Mesothelial cell of epicardium (in vitro differentiated cells): ENCODE results near the gene CHI3L1. TPM values are rescaled to one million over a fixed set of nuclear protein-coding genes. Genes with fewer than 3 reads are reported as not detected.

ENCODE experiments used
- DNase-seq, 2 experiments: peaks; one replicate each; pipeline ENCODE4 v3.0.0; 2021; ENCODE audit warnings: low spot score in 2 of 2; ENCODE audit not compliant: unreplicated experiment in 2 of 2
- H3K27ac Mint-ChIP-seq: 2 replicates; pipeline ENCODE4 v1.8.0; 2021; ENCODE audit warnings: mixed read lengths
- H3K27me3 Mint-ChIP-seq: 2 replicates; pipeline ENCODE4 v1.8.0; 2021; ENCODE audit warnings: low read depth, mixed read lengths
- H3K36me3 Mint-ChIP-seq: 2 replicates; pipeline ENCODE4 v1.8.0; 2021; ENCODE audit warnings: mixed read lengths
- H3K4me1 Mint-ChIP-seq: 2 replicates; pipeline ENCODE4 v1.8.0; 2021; ENCODE audit warnings: mixed read lengths
- H3K4me3 Mint-ChIP-seq: 2 replicates; pipeline ENCODE4 v1.8.0; 2021; ENCODE audit warnings: mild to moderate bottlenecking, moderate library complexity, mixed read lengths
- H3K9me3 Mint-ChIP-seq: 2 replicates; pipeline ENCODE4 v1.8.0; 2021; ENCODE audit warnings: mixed read lengths
- CTCF ChIP-seq: fragments of 200-600 bp; sonication (generic); IDR thresholded peaks from one replicate; pipeline ENCODE4 v1.5.0; 2021; ENCODE audit warnings: antibody characterized with exemption; ENCODE audit not compliant: unreplicated experiment
- total RNA-seq: library from RNA; stranded (reverse); gene quantifications from 3 replicates; pipeline ENCODE4 v1.2.1, GENCODE V29; 2021

CHI3L1 gene
- total RNA-seq, 1 donor from 2014 or later: 0.22 TPM

- Mint-ChIP-seq H3K4me1 (no peaks in the 10 kb centered on the region), H3K9me3 (no peaks in the 10 kb centered on the region), H3K27me3 (peaks cover 11% of the 10 kb centered on the region), H3K4me3 (no peak overlapping the region), H3K27ac (no peak overlapping the region), H3K36me3 (no peaks in the 10 kb centered on the region)
- DNase-seq: no peak
- TF ChIP-seq CTCF: no peak
These were observed 25.3 kb upstream of the CHI3L1 start for GRCh38 chr1:203211812-203212211.

- H3K4me3 Mint-ChIP-seq: no peak overlapping the region
These were observed 24.5 kb upstream of the CHI3L1 start for GRCh38 chr1:203210988-203211387.

GRCh38 chr1:203210350-203210749 is 23.8 kb upstream of the CHI3L1 start:
- Mint-ChIP-seq H3K36me3 (no peaks in the 10 kb centered on the region), H3K4me3 (no peak overlapping the region), H3K4me1 (peaks cover 7% of the 10 kb centered on the region), H3K9me3 (no peaks in the 10 kb centered on the region), H3K27ac (no peak overlapping the region), H3K27me3 (peaks cover 6% of the 10 kb centered on the region)
- DNase-seq: no peak
- TF ChIP-seq CTCF: no peak

More at GRCh38 chr1:203210988-203211387, 24.5 kb upstream of the CHI3L1 start:
- Mint-ChIP-seq H3K27ac (no peak overlapping the region), H3K9me3 (no peaks in the 10 kb centered on the region), H3K4me1 (peaks cover 7% of the 10 kb centered on the region), H3K27me3 (peaks cover 6% of the 10 kb centered on the region), H3K36me3 (no peaks in the 10 kb centered on the region)
- TF ChIP-seq CTCF: no peak
- DNase-seq: no peak

- H3K27me3 Mint-ChIP-seq: peaks cover 3% of the 10 kb centered on the region
- peaks cover 7% of the 10 kb centered on the region for H3K4me1 Mint-ChIP-seq
- no peaks in the 10 kb centered on the region for H3K9me3 Mint-ChIP-seq
- no peak for TF ChIP-seq CTCF
- no peak overlapping the region for H3K4me3 Mint-ChIP-seq
- no peak overlapping the region for H3K27ac Mint-ChIP-seq
- H3K36me3 Mint-ChIP-seq: no peaks in the 10 kb centered on the region
- no peak for DNase-seq
These were observed 21.7 kb upstream of the CHI3L1 start for GRCh38 chr1:203208181-203208580.

- DNase-seq: no peak
- no peak overlapping the region for H3K4me3 Mint-ChIP-seq
- H3K27ac Mint-ChIP-seq: no peak overlapping the region
- peaks cover 3% of the 10 kb centered on the region for H3K27me3 Mint-ChIP-seq
- no peaks in the 10 kb centered on the region for H3K36me3 Mint-ChIP-seq
- H3K4me1 Mint-ChIP-seq: peaks cover 9% of the 10 kb centered on the region
- no peaks in the 10 kb centered on the region for H3K9me3 Mint-ChIP-seq
- no peak for TF ChIP-seq CTCF
These were observed 21.2 kb upstream of the CHI3L1 start for GRCh38 chr1:203207751-203208150.

GRCh38 chr1:203206129-203206687 is 19.7 kb upstream of the CHI3L1 start:
- peaks cover 9% of the 10 kb centered on the region for H3K4me1 Mint-ChIP-seq
- no peaks in the 10 kb centered on the region for H3K9me3 Mint-ChIP-seq
- no peaks in the 10 kb centered on the region for H3K36me3 Mint-ChIP-seq
- H3K27ac Mint-ChIP-seq: peak overlapping the region; percentile 50
- H3K4me3 Mint-ChIP-seq: no peak overlapping the region
- DNase-seq: no peak
- TF ChIP-seq CTCF: no peak
- peaks cover 9% of the 10 kb centered on the region for H3K27me3 Mint-ChIP-seq
